HG02981 (cell line): ENCODE measurements around the gene MACO1.
"Not testable (repeated sequence)": the region's sequence is repeated elsewhere in the genome, so short reads cannot be mapped to it uniquely, and the experiment has no call there.

Experiments used
- ATAC-seq: cut with Tn5 transposase; IDR thresholded peaks from one replicate; pipeline ENCODE4 v1.9.1; 2021; ENCODE audit warnings: mild to moderate bottlenecking, moderate library complexity; ENCODE audit not compliant: unreplicated experiment

MACO1 gene

GRCh38 chr1:25484533-25484932 lies 53.8 kb downstream of the MACO1 start:
- no peak for ATAC-seq

- ATAC-seq: no peak
These were observed 55.1 kb downstream of the MACO1 start for GRCh38 chr1:25485536-25486411.

DNA sequence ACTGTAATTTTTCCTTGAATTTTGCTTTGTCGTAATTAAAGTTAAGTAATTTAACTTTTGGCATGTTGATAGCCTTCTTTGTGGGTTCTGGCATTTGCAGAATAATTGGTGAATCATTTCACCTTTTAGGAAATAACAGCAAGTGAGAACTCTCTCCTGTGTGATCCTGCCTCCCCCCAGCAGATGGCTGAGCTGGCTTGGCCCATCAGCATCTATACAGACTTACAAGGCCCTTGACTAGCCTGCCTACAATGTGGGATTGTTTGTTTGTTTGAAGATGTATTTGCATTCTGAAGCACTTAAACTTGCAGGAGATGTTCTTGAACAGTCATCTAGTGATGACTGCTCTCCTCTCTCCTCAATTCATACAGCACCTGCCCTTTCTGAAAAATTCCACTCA lies 55.9 kb downstream of the MACO1 start:
- no peak for ATAC-seq

DNA sequence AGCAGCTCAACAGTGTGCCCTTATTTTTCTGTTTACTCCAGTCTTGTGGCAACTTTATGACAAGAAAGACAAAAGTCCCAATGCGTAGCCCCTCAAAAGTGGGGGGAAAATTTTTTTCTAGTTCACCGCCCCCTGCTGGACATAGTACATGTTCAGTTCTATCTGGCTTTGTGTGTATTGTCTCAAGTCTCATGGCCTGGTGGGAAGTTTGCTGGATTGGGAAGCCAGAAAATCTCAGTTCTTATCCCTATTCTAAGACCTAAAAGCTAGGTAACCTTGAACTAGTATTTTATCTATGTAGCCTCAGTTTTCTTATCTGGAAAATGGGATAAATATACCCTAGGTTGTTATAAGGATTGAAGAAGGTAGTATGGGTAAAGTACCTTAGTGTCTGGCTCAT lies 56.9 kb downstream of the MACO1 start:
- no peak for ATAC-seq

GRCh38 chr1:25492323-25492722 lies 61.6 kb downstream of the MACO1 start:
- ATAC-seq: no peak

- no peak for ATAC-seq
These were observed 64.3 kb downstream of the MACO1 start for GRCh38 chr1:25494952-25495351.

DNA sequence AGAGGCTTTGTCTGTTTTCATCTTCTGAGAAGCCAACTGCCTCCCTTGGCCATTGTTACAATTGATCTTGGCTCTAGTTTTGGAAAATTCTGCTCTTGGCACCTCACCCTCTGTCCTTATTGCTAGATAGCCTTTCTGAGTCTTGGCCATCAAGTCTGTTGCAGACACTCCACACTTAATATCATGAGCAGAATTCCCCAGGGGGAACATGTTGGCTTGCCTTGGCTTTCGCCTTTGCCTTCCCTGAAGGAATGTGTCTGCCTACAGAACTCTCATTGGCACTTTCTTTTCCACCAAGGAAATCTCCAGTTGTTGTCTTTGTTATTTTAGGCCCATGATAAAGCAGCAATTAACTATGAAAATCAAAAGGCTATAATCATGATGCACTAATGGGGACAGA lies 70.0 kb downstream of the MACO1 start:
- ATAC-seq: no peak

DNA sequence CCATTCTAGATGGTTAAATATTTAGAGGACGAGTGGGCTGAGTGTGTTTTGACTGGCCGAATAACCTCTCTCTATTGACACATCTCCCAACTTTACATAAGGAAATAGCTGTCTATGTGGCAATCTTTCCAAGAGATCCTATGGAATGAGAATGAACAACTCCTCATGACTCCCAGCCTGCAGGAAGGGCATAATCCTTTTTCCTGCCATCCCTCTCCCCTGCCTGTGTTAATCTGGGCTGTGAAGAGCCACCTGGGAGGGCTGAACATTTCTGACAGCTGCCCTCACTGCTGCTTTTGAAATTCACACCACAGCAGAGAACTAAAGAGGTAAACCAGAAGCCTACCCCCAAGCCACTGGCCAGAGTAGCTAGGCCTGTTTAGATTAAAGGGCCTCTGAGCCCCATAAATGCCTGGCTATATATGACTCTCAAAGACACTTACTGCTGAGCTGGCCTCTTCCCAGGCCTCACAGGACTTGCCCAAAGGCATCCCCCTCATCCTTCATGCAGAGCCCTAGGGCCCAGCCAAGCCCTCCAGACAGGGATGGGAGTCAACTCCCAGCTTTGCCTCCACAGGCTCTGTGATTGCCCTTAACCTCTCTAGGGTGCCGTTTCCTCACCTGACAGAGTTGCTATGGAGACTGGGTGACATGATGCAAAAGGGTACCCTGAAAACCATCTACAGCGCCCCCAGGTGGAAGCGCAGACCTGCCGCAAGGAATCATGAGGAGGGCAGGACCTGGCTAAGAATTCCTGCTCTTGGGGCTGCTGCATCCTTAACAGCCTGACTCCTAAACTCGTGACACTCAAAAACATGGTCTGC lies 70.8 kb downstream of the MACO1 start:
- ATAC-seq: no peak

DNA sequence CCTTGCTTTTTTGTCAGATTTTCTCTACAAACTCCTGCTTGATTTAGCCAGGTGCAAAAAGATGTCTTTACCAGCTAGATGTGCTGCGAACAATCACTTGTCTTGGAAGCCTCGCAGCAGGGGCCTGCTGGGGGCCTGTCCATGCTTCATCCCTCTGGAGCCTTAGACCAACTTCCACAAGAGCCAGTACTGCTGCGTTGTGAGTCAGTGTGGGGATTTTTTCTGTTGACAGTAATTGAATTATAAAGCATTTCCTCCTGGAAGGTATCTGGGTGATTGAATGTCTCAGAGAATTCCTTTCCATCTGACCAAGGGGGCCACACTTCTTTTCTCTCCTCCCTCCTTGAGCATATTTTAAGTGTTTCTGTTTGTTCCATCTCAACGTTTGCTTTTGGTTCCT lies 72.3 kb downstream of the MACO1 start:
- no peak for ATAC-seq

DNA sequence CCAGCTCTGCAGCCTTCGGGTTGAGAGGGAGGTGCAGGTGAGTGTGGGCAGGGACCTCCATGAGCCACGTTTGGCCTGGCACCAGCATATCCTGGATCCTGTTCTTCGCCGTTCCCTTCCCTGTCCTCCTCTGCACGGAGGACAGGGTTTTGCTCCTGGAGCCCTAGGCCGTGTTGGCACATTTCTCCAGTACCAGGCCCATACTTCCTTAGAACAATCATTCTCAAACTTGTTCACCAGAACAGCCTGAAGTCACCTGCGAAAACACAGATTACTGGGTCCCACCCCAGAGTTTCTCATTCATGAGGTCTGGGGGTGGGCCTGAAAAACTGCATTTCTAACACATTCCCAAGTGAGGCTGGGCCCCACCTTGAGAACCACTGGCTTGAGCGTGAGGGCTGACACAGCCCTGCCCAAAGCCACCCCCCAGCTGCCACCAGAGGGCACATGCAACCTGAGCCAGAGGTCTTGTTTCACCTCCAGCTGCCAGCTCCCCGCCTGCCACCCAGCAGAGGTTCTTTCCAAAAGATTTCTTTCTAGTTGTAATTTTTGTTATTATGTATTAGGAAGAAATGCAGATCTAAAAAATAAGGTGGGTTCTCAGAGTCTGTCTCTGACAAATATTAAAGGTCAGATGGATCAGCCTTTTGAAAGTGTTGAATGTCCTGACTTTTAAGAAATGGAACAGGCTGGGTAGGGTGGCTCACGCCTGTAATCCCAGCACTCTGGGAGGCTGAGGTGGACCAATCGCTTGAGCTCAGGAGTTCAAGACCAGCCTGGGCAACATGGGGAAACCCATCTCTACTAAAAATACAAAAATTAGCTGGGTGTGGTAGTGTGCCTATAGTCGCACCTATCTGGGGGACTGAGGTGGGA lies 73.1 kb downstream of the MACO1 start:
- no peak for ATAC-seq

DNA sequence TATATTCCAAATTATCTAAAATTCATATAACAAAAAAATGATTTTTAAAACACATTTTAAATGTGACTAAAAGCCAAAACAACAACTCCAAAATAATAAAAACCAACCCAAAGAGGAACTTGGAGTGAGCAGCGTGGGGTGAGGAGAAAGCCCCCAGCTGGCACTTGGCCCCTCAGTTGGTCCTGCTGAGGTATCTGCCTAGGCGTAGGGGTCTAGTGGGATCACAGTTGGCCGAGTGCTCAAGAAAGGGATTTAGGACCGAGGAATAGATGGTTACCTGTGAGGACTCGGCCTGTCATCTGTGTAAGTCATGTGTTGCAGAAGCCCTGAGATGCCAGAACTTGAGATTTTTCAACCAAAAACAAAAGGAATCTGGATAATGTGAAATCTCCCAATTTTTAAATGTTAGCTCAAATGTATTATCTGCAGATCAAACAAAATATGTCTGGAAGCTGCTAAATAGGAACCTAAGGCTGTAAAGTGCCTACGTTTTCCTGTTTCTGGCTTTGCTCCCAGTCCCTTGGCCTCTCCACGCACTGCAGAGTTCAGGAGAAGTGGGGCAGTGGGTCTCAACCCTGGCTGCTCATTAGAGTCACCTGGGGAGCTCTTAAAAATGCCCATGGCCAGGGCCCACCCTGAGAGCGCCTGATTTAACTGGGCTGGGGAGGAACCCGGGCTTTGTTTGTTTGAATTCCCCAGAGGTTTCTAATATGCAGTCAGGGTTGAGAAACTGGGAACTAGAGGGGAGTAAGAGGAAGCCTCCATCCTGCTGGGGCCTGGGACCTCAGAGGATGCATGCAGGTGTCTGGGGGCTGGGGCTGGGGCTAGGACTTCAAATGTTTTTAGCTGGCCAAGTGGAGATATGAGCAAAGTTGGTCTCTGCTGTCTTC lies 74.3 kb downstream of the MACO1 start:
- ATAC-seq: no peak

GRCh38 chr1:25505656-25506385 lies 75.1 kb downstream of the MACO1 start:
- ATAC-seq: no peak

DNA sequence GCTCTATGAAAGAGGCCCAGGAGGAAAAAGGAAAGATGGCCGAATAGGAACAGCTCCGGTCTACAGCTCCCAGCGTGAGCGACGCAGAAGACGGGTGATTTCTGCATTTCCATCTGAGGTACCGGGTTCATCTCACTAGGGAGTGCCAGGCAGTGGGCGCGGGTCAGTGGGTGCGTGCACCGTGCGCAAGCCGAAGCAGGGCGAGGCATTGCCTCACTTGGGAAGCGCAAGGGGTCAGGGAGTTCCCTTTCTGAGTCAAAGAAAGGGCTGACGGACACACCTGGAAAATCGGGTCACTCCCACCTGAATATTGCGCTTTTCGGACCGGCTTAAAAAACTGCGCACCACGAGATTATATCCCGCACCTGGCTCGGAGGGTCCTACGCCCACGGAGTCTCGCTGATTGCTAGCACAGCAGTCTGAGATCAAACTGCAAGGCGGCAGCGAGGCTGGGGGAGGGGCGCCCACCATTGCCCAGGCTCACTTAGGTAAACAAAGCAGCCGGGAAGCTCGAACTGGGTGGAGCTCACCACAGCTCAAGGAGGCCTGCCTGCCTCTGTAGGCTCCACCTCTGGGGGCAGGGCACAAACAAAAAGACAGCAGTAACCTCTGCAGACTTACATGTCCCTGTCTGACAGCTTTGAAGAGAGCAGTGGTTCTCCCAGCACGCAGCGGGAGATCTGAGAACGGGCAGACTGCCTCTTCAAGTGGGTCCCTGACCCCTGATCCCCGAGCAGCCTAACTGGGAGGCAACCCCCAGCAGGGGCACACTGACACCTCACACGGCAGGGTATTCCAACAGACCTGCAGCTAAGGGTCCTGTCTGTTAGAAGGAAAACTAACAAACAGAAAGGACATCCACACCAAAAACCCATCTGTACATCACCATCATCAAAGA lies 76.1 kb downstream of the MACO1 start:
- not testable (repeated sequence) for ATAC-seq

- ATAC-seq: no peak
These were observed 83.0 kb downstream of the MACO1 start for GRCh38 chr1:25513666-25514065.

- no peak for ATAC-seq
These were observed 84.3 kb downstream of the MACO1 start for GRCh38 chr1:25515033-25515432.

DNA sequence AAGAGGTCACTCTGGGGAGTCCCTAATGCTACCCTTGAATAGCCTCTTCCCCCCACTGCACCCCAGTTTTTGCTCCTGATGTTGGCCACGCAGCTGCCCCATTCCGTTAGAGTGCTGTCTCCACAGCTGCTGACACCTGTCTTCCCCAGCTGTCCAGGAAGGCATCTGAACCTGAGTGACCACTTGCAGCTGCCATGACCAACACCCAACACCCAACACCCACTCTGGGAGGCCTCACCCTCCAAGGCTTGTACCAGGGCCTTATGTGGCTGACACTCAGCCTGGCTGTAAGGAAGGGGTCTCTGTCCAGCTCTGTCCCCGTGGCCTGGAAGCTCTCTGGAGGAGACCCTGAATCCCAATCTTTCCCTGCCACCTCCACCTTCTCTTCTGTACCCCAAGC lies 86.0 kb downstream of the MACO1 start:
- ATAC-seq: no peak

GRCh38 chr1:25517476-25518394 lies 87.0 kb downstream of the MACO1 start:
- no peak for ATAC-seq
